Thyroid gland (tissue), 4 donors: ENCODE results near the gene HRNR. TPM values are rescaled to one million over a fixed set of nuclear protein-coding genes. Genes with fewer than 3 reads are reported as not detected.

Experiments
- DNase-seq, 2 donors: peaks; one replicate each; pipeline ENCODE4 v3.0.0-alpha.2; 2019
- H3K27ac ChIP-seq, 3 donors: fragments of 200-600 bp; sonication (generic); 1 replicate in 2 of 3; 2 replicates in 1 of 3; pipeline ENCODE4 v1.5.1; 2016 to 2019; ENCODE audit warnings: mild to moderate bottlenecking in 1 of 3, moderate library complexity in 1 of 3
- H3K27me3 ChIP-seq: fragments of 200-600 bp; sonication (generic); one replicate; pipeline ENCODE4 v1.5.1; 2019
- H3K36me3 ChIP-seq, 2 donors: fragments of 200-600 bp; sonication (generic); one replicate each; pipeline ENCODE4 v1.5.1; 2016 to 2019
- H3K4me1 ChIP-seq, 2 donors: fragments of 200-600 bp; sonication (generic); one replicate each; pipeline ENCODE4 v1.5.1; 2017 to 2019
- H3K4me3 ChIP-seq, 3 donors: fragments of 200-600 bp; sonication (generic); replicated peaks in 1 of 3; 1 replicate in 2 of 3; 2 replicates in 1 of 3; pipeline ENCODE4 v1.5.1; 2016; ENCODE audit warnings: mild to moderate bottlenecking in 1 of 3
- H3K9me3 ChIP-seq: fragments of 200-600 bp; sonication (generic); one replicate; pipeline ENCODE4 v1.5.1; 2017
- CTCF ChIP-seq, 6 experiments: fragments of 200-600 bp in 3 of 6; fragments of 450-650 bp in 3 of 6; sonication (generic) in 3 of 6; IDR thresholded peaks; one replicate each; pipeline ENCODE4 v1.5.1; 2016 to 2019; ENCODE audit warnings: antibody characterized with exemption in 6 of 6, mild to moderate bottlenecking in 2 of 6, inconsistent platforms in 1 of 6, moderate library complexity in 1 of 6
- POLR2A ChIP-seq, 2 donors: fragments of 450-650 bp; IDR thresholded peaks; one replicate each; pipeline ENCODE4 v1.6.1; 2017; ENCODE audit warnings: antibody characterized with exemption in 2 of 2, mild to moderate bottlenecking in 2 of 2, moderate library complexity in 1 of 2
- WGBS, 2 donors: methylation state at CpG; one replicate each; pipeline ENCODE4 v1.1.5; 2017; 5-methylcytosine and 5-hydroxymethylcytosine counted together
- intact Hi-C: fragments of 100-400 bp; cut with DNase I; formaldehyde crosslinking; loops from one replicate; pipeline ENCODE4 v1.15.1; 2023
- total RNA-seq, 4 donors: library from RNA; depleted of rRNA; stranded (reverse); fragments of >200 nt; gene quantifications; one replicate each; pipeline ENCODE4 v1.2.3, GENCODE V29; 2016

Gene HRNR
- total RNA-seq, 4 donors from 2014 or later, result not detected

- Histone ChIP-seq H3K4me3 (peak overlapping the region; percentile 16 to 52 (median 36)), H3K27ac (peak overlapping the region in 1 of 3 donors; percentile 63), H3K4me1 (peaks cover 0 to 4% of the 10 kb centered on the region in 2 donors), H3K9me3 (no peaks in the 10 kb centered on the region), H3K27me3 (no peaks in the 10 kb centered on the region), H3K36me3 (no peaks in the 10 kb centered on the region)
- DNase-seq, result peak; percentile 65 to 75
- WGBS, 2 donors, result 11 to 24% methylated on average over 35 to 53 of the region's 62 CpGs
- intact Hi-C loops, result no loop called here
- TF ChIP-seq CTCF (IDR thresholded peaks at IDR 0.05) (peak; percentile 52 to 89 (median 70)), POLR2A (IDR thresholded peaks at IDR 0.05) (no peak)
These were observed 35.1 kb downstream of the HRNR start for GRCh38 chr1:152188673-152189591.

- Histone ChIP-seq H3K27ac (no peak overlapping the region), H3K27me3 (no peaks in the 10 kb centered on the region), H3K4me1 (peaks cover 0 to 13% of the 10 kb centered on the region in 2 donors), H3K9me3 (no peaks in the 10 kb centered on the region), H3K4me3 (no peak overlapping the region), H3K36me3 (no peaks in the 10 kb centered on the region)
- TF ChIP-seq POLR2A (IDR thresholded peaks at IDR 0.05) (no peak), CTCF (IDR thresholded peaks at IDR 0.05) (no peak)
- DNase-seq, result no peak
- 90 to 93% methylated on average over 5 of the region's 5 CpGs for WGBS, 2 donors
- intact Hi-C loops, result no loop called here
These were observed 37.3 kb downstream of the HRNR start for GRCh38 chr1:152186556-152187285.

- Histone ChIP-seq H3K36me3 (no peaks in the 10 kb centered on the region), H3K4me1 (peaks cover 0 to 13% of the 10 kb centered on the region in 2 donors), H3K27ac (no peak overlapping the region), H3K27me3 (no peaks in the 10 kb centered on the region), H3K4me3 (no peak overlapping the region), H3K9me3 (no peaks in the 10 kb centered on the region)
- WGBS, 2 donors, result 36 to 38% methylated on average over 8 of the region's 8 CpGs
- TF ChIP-seq POLR2A (IDR thresholded peaks at IDR 0.05) (no peak), CTCF (IDR thresholded peaks at IDR 0.05) (peak; percentile 67 to 96 (median 84))
- peak; percentile 37 to 45 for DNase-seq
- intact Hi-C loops, result loop anchor here (2.0 kb wide), 1 partner anchor 133 kb away; no protein-coding TSS in a partner anchor
These were observed 38.2 kb downstream of the HRNR start for GRCh38 chr1:152185544-152186391.

- no peaks in the 10 kb centered on the region for H3K9me3 ChIP-seq
- 58 to 66% methylated on average over 2 of the region's 2 CpGs for WGBS, 2 donors
- TF ChIP-seq POLR2A (IDR thresholded peaks at IDR 0.05), result no peak
- TF ChIP-seq CTCF (IDR thresholded peaks at IDR 0.05), result no peak
- H3K27ac ChIP-seq, result no peak overlapping the region
- DNase-seq, result peak in 1 of 2 donors; percentile 22
- no peak overlapping the region for H3K4me3 ChIP-seq
- no peaks in the 10 kb centered on the region for H3K27me3 ChIP-seq
- intact Hi-C loops, result loop anchor here (5.0 kb wide), 2 partner anchors 36 to 274 kb away; no protein-coding TSS in a partner anchor
- H3K4me1 ChIP-seq, result peaks cover 0 to 9% of the 10 kb centered on the region in 2 donors
- no peaks in the 10 kb centered on the region for H3K36me3 ChIP-seq
These were observed 41.0 kb downstream of the HRNR start for GRCh38 chr1:152182944-152183361.
